GM21528 (cell line): ENCODE results near the gene ESYT2.
A peak's percentile ranks its signal among the peaks of the same experiment; 100 is the strongest.

Experiments used
- ATAC-seq: cut with Tn5 transposase; IDR thresholded peaks from one replicate; pipeline ENCODE4 v1.9.1; 2021; ENCODE audit warnings: mild to moderate bottlenecking, moderate library complexity; ENCODE audit not compliant: unreplicated experiment, low FRiP score

ESYT2 gene

GRCh38 chr7:158729646-158730382 lies 99.5 kb downstream of the ESYT2 start:
- ATAC-seq, result no peak

- ATAC-seq, result no peak
Measured at GRCh38 chr7:158728911-158729645, 100.2 kb downstream of the ESYT2 start.

- no peak for ATAC-seq
Measured at GRCh38 chr7:158727690-158728089, 101.6 kb downstream of the ESYT2 start.

GRCh38 chr7:158726277-158726807 lies 103.0 kb downstream of the ESYT2 start:
- ATAC-seq, result no peak

GRCh38 chr7:158725506-158725800 lies 103.9 kb downstream of the ESYT2 start:
- no peak for ATAC-seq

- ATAC-seq, result no peak
Measured at GRCh38 chr7:158724658-158725505, 104.4 kb downstream of the ESYT2 start.

- no peak for ATAC-seq
Measured at GRCh38 chr7:158723714-158724385, 105.5 kb downstream of the ESYT2 start.

GRCh38 chr7:158723266-158723665 lies 106.0 kb downstream of the ESYT2 start:
- ATAC-seq, result no peak

- no peak for ATAC-seq
Measured at GRCh38 chr7:158722574-158723237, 106.6 kb downstream of the ESYT2 start.

GRCh38 chr7:158720112-158720511 lies 109.2 kb downstream of the ESYT2 start:
- ATAC-seq, result no peak

GRCh38 chr7:158716802-158717201 lies 112.5 kb downstream of the ESYT2 start:
- ATAC-seq, result no peak

- ATAC-seq, result no peak
Measured at GRCh38 chr7:158710651-158711102, 118.6 kb downstream of the ESYT2 start.

- no peak for ATAC-seq
Measured at GRCh38 chr7:158707610-158708009, 121.7 kb downstream of the ESYT2 start.

- ATAC-seq, result no peak
Measured at GRCh38 chr7:158706710-158707590, 122.4 kb downstream of the ESYT2 start.

- ATAC-seq, result no peak
Measured at GRCh38 chr7:158706273-158706704, 123.0 kb downstream of the ESYT2 start.

- no peak for ATAC-seq
Measured at GRCh38 chr7:158705234-158705850, 124.0 kb downstream of the ESYT2 start.

GRCh38 chr7:158704524-158705233 lies 124.6 kb downstream of the ESYT2 start, which contains the start of gene NCAPG2:
NCAPG2 (minus strand) TSS chr7:158704804; CDS start chr7:158701899, 2,905 bp downstream.
- ATAC-seq, result peak; percentile 97
